HEK293 (cell line): Measurements from ENCODE around the gene SORL1-AS1.

Experiments used
- GLI4 ChIP-seq: fragments of 450-650 bp; formaldehyde crosslinking; IDR thresholded peaks from 2 replicates; pipeline ENCODE4 v1.5.1; 2016; ENCODE audit warnings: missing biosample characterization, missing genetic modification characterization
- ZNF121 ChIP-seq: fragments of 450-650 bp; formaldehyde crosslinking; IDR thresholded peaks from 2 replicates; pipeline ENCODE4 v1.5.1; 2016; ENCODE audit warnings: missing biosample characterization, missing genetic modification characterization
- ZNF768 ChIP-seq: fragments of 450-650 bp; formaldehyde crosslinking; IDR thresholded peaks from 2 replicates; pipeline ENCODE4 v1.5.1; 2018; ENCODE audit warnings: missing biosample characterization, mild to moderate bottlenecking, missing genetic modification characterization
- ZSCAN30 ChIP-seq: fragments of 450-650 bp; IDR thresholded peaks from 2 replicates; pipeline ENCODE4 v1.5.1; 2018; ENCODE audit warnings: missing biosample characterization, mild to moderate bottlenecking, missing genetic modification characterization, moderate library complexity
- TF ChIP-seq, protein P1 (sequence below): fragments of 450-650 bp; formaldehyde crosslinking; IDR thresholded peaks from 2 replicates; pipeline ENCODE4 v1.5.1; 2016; ENCODE audit warnings: missing biosample characterization, missing genetic modification characterization

- TF ChIP-seq ZSCAN30 (tag by site-specific recombination) (peak; percentile 53), GLI4 (tag by site-specific recombination) (no peak), ZNF768 (tag by site-specific recombination) (no peak), ZNF121 (no peak)
- TF ChIP-seq, protein P1, sequence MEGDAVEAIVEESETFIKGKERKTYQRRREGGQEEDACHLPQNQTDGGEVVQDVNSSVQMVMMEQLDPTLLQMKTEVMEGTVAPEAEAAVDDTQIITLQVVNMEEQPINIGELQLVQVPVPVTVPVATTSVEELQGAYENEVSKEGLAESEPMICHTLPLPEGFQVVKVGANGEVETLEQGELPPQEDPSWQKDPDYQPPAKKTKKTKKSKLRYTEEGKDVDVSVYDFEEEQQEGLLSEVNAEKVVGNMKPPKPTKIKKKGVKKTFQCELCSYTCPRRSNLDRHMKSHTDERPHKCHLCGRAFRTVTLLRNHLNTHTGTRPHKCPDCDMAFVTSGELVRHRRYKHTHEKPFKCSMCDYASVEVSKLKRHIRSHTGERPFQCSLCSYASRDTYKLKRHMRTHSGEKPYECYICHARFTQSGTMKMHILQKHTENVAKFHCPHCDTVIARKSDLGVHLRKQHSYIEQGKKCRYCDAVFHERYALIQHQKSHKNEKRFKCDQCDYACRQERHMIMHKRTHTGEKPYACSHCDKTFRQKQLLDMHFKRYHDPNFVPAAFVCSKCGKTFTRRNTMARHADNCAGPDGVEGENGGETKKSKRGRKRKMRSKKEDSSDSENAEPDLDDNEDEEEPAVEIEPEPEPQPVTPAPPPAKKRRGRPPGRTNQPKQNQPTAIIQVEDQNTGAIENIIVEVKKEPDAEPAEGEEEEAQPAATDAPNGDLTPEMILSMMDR: no peak
Measured at GRCh38 chr11:121466063-121466794, 13.5 kb upstream of the SORL1-AS1 start.
